ENCODE measurements around the gene VAT1.

GRCh38 chr17:43014020-43014648 is 8.1 kb downstream of the VAT1 start:
- TF ChIP-seq, protein P1, sequence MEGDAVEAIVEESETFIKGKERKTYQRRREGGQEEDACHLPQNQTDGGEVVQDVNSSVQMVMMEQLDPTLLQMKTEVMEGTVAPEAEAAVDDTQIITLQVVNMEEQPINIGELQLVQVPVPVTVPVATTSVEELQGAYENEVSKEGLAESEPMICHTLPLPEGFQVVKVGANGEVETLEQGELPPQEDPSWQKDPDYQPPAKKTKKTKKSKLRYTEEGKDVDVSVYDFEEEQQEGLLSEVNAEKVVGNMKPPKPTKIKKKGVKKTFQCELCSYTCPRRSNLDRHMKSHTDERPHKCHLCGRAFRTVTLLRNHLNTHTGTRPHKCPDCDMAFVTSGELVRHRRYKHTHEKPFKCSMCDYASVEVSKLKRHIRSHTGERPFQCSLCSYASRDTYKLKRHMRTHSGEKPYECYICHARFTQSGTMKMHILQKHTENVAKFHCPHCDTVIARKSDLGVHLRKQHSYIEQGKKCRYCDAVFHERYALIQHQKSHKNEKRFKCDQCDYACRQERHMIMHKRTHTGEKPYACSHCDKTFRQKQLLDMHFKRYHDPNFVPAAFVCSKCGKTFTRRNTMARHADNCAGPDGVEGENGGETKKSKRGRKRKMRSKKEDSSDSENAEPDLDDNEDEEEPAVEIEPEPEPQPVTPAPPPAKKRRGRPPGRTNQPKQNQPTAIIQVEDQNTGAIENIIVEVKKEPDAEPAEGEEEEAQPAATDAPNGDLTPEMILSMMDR (IDR thresholded peaks at IDR 0.05): no peak
- TF ChIP-seq POLR2A (IDR thresholded peaks at IDR 0.05) (no peak), EP300 (IDR thresholded peaks at IDR 0.05) (no peak)

Measured in tibial nerve (tissue), 4 donors.